RWPE1 (cell line): ENCODE measurements around the gene TECPR2.

ENCODE experiments used
- CTCF ChIA-PET: fragments of 350-600 bp; sonication (Branson Sonifier 250); formaldehyde crosslinking; extraction: SDS; loops from one replicate; lab custom pipeline; 2021; lab: Yijun Ruan, JAX
- POLR2A ChIA-PET: fragments of 400-600 bp; formaldehyde crosslinking; extraction: SDS; loops from one replicate; lab custom pipeline; 2020; ENCODE audit warnings: antibody characterized with exemption; ENCODE audit not compliant: low non-redundant PET; lab: Yijun Ruan, JAX
- DNase-seq: peaks from one replicate; pipeline ENCODE4 v3.0.0; 2012; ENCODE audit warnings: low spot score
- H3K27ac ChIP-seq: fragments of 450-650 bp; 2 replicates; pipeline ENCODE4 v1.5.1; 2017
- CTCF ChIP-seq: fragments of 450-650 bp; conservative IDR thresholded peaks from 2 replicates; pipeline ENCODE4 v1.5.1; 2017; ENCODE audit warnings: low read depth, mild to moderate bottlenecking

Gene TECPR2

GRCh38 chr14:102316743-102317563 lies 45.8 kb upstream of the TECPR2 start:
- H3K27ac ChIP-seq: peak overlapping the region; percentile 86
- POLR2A ChIA-PET: interaction anchor here (0.6 to 0.7 kb wide), 3 partner anchors 52 to 192 kb away, joined by 5 to 8 read pairs (median 7); no protein-coding TSS in a partner anchor

GRCh38 chr14:102317564-102318248 lies 45.0 kb upstream of the TECPR2 start:
- TF ChIP-seq CTCF: no peak
- peak overlapping the region; percentile 87 for H3K27ac ChIP-seq
- DNase-seq: no peak
- CTCF ChIA-PET: interaction anchor here (0.5 to 1.0 kb wide), 10 partner anchors 14 to 306 kb away, joined by 3 to 9 read pairs (median 4); partner anchors contain the start of gene WDR20
- POLR2A ChIA-PET: no interaction called here

More at GRCh38 chr14:102316743-102317563, 45.8 kb upstream of the TECPR2 start:
- CTCF ChIA-PET: interaction anchor here (0.5 to 1.3 kb wide), 14 partner anchors 9 to 412 kb away, joined by 3 to 9 read pairs (median 3); partner anchors contain the start of gene WDR20
- TF ChIP-seq CTCF: peak; percentile 75
- DNase-seq: peak; percentile 85

GRCh38 chr14:102318781-102319276 lies 43.9 kb upstream of the TECPR2 start:
- peak overlapping the region; percentile 87 for H3K27ac ChIP-seq
- CTCF ChIA-PET: no interaction called here
- TF ChIP-seq CTCF: no peak
- no peak for DNase-seq
- POLR2A ChIA-PET: no interaction called here

GRCh38 chr14:102319351-102320032 lies 43.2 kb upstream of the TECPR2 start, which contains the start of gene ZNF839:
Gene ZNF839 (plus strand): TSS chr14:102319746. CDS start chr14:102319766, 20 bp downstream.
- no peak for TF ChIP-seq CTCF
- peak within 1 kb of the TSS; percentile 87 for H3K27ac ChIP-seq
- ChIA-PET POLR2A (no interaction called here), CTCF (no interaction called here)
- peak; percentile 82 for DNase-seq

- CTCF ChIA-PET: no interaction called here
- TF ChIP-seq CTCF: no peak
- POLR2A ChIA-PET: no interaction called here
- DNase-seq: no peak
- peak overlapping the region; percentile 87 for H3K27ac ChIP-seq
These were observed 42.6 kb upstream of the TECPR2 start for GRCh38 chr14:102320033-102320660.
